Epithelial cell of alveolus of lung (primary cell): ENCODE measurements around the gene VOPP1. TPM values are rescaled to one million over a fixed set of nuclear protein-coding genes. Genes with fewer than 3 reads are reported as not detected.

Experiments
- total RNA-seq: library from RNA; depleted of rRNA; stranded (reverse); fragments of >200 nt; gene quantifications from 2 replicates; pipeline ENCODE4 v1.2.1, GENCODE V29; 2015

VOPP1 gene, protein sequence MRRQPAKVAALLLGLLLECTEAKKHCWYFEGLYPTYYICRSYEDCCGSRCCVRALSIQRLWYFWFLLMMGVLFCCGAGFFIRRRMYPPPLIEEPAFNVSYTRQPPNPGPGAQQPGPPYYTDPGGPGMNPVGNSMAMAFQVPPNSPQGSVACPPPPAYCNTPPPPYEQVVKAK
- 43.1 and 74.1 TPM in 2 replicates for total RNA-seq

DNA sequence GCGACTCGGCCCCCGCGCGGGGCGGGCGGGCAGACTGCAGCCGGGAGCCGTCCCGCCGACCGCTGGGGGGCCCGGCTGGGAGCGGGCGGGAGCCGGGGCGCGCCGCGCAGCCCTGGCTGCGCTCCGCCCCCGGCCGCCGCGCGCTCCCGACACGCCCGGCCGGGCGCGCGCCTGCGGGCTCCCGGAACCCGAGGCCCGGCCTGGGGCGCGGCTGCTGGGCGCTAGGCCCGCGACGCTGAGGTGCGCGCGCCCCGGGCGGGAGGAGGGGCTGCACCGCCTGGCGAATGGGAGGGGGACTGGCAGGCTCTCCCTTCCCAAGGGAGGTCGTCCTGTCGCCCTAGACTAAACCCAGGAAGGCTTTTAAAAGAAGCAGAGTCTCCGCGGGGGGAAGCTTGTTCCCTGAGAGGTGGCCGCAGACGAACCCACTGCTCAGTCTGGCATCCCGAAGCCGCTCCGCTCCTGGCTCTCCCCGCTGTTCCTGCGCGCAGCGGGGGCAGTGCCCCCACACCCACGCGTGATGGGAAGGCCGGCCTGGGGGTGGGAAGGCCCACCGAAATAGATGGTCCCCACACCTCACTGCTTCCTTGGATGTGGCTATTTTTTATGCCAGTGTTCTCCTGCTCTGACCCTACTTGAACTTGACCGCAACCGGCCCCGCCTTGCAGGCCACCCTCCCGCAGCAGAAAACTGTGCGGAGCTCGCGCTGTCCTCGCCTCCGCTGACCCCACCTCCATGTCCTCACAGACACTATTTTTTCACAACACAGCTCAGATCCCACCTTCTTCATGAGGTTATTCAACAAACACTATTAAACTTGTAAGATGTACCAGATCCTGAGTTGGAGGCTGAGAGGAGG, at the start of gene VOPP1:
TSS of gene VOPP1 (minus strand) at position 125 of the 856 bp plus-strand sequence. CDS start 178 bp downstream, outside the sequence.

Other genes starting within 250 kb of the VOPP1 start
- gene LANCL2, start 207.2 kb downstream of the VOPP1 start, total RNA-seq, result 6.1 and 7.4 TPM in 2 replicates